ENCODE results near the gene RAPGEF5. TPM values are rescaled to one million over a fixed set of nuclear protein-coding genes. Genes with fewer than 3 reads are reported as not detected.

Gene RAPGEF5
- polyA plus RNA-seq, 1 donor (not counting 4 experiments of a cell fraction or from before 2014, with no cell fraction given), result 2.1 TPM

DNA sequence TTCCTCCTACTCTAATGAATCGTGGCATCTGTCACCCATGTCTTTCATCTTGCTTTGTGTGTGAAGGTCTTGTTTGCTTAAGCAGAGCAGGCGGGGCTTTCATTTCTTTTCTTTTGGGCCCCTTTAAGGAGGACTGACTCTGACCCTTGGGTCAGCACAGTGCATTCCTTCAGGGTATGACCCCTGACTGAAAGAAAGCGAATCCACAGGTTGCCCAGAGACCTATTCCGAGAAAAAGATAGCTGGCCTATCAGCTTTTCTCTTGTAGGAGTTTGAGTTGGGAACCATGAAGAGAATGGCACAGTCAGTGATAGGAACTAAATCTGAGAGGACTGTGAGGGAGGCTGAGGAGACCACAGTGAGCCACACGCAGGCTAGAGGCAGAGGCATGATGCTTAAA lies 218.1 kb downstream of the RAPGEF5 start:
- DNase-seq (ENCODE audit: low read depth, low spot score) (no peak), FAIRE-seq (no peak)
- Histone ChIP-seq H3K36me3 (ENCODE audit: control insufficient read depth in 2 of 2, extremely low read depth in 1 of 2, insufficient read depth in 2 of 2, low read length in 2 of 2) (no peaks in the 10 kb centered on the region), H3K4me1 (ENCODE audit: control insufficient read depth, extremely low read depth, insufficient read depth, low read length) (no peaks in the 10 kb centered on the region), H3K4me2 (ENCODE audit: control insufficient read depth, extremely low read depth, insufficient read depth, low read depth, low read length) (no peak overlapping the region), H3K9me1 (ENCODE audit: control insufficient read depth, extremely low read depth, insufficient read depth, low read length) (no peaks in the 10 kb centered on the region), H3K27me3 (ENCODE audit: control insufficient read depth, extremely low read depth, insufficient read depth, low read length) (no peaks in the 10 kb centered on the region), H3K79me2 (ENCODE audit: control insufficient read depth, insufficient read depth, low read length) (no peaks in the 10 kb centered on the region), H3K9me3 (ENCODE audit: control insufficient read depth, low read depth, low read length) (no peaks in the 10 kb centered on the region), H4K20me1 (ENCODE audit: control insufficient read depth, extremely low read depth, insufficient read depth, low read length) (no peaks in the 10 kb centered on the region), H2AFZ (ENCODE audit: control insufficient read depth, low read length) (no peak overlapping the region), H3K27ac (ENCODE audit: control insufficient read depth, insufficient read depth, low read length) (no peak overlapping the region), H3K4me3 (ENCODE audit: control insufficient read depth in 2 of 3, extremely low read depth in 1 of 3, insufficient read depth in 2 of 3, low read depth in 1 of 3, low read length in 3 of 3) (no peak overlapping the region), H3K9ac (ENCODE audit: control insufficient read depth, extremely low read depth, insufficient read depth, low read length) (no peak overlapping the region)
- no peak for TF ChIP-seq EZH2 (IDR thresholded peaks at IDR 0.05; ENCODE audit: low read length)
- dilution Hi-C loops (cut with MboI; ENCODE audit: extremely low pct_ligation_motif_present, low sequenced_read_pairs), result no loop called here

DNA sequence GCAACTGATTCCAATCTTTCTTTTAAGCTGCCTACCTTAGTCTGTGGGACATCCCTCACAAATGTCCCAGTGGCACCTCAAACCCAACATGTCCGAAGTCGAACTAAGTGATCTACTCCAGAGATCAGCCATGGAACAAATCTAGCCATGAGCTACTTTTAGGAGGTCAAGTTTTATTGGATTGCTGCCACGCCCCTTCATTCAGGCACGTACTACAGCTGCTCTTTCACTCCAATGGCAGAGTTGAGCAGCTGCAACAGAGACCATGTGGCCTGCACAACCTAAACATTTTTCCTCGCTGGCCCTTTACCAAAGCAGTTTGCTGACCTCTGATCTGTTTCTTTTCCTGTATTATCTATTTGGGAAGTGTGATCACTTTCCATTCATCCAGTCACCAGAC lies 218.8 kb downstream of the RAPGEF5 start:
- no peak for TF ChIP-seq EZH2 (IDR thresholded peaks at IDR 0.05; ENCODE audit: low read length)
- TF ChIP-seq, protein P1, sequence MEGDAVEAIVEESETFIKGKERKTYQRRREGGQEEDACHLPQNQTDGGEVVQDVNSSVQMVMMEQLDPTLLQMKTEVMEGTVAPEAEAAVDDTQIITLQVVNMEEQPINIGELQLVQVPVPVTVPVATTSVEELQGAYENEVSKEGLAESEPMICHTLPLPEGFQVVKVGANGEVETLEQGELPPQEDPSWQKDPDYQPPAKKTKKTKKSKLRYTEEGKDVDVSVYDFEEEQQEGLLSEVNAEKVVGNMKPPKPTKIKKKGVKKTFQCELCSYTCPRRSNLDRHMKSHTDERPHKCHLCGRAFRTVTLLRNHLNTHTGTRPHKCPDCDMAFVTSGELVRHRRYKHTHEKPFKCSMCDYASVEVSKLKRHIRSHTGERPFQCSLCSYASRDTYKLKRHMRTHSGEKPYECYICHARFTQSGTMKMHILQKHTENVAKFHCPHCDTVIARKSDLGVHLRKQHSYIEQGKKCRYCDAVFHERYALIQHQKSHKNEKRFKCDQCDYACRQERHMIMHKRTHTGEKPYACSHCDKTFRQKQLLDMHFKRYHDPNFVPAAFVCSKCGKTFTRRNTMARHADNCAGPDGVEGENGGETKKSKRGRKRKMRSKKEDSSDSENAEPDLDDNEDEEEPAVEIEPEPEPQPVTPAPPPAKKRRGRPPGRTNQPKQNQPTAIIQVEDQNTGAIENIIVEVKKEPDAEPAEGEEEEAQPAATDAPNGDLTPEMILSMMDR (optimal IDR thresholded peaks at IDR 0.05 in 1 of 3, IDR thresholded peaks at IDR 0.05 in 1 of 3, conservative IDR thresholded peaks at IDR 0.05 in 1 of 3; ENCODE audit: extremely low read depth in 1 of 3, insufficient read depth in 2 of 3, low read length in 3 of 3), result no peak
- Histone ChIP-seq H3K4me1 (ENCODE audit: control insufficient read depth, extremely low read depth, insufficient read depth, low read length) (no peaks in the 10 kb centered on the region), H3K9ac (ENCODE audit: control insufficient read depth, extremely low read depth, insufficient read depth, low read length) (no peak overlapping the region), H3K36me3 (ENCODE audit: control insufficient read depth in 2 of 2, extremely low read depth in 1 of 2, insufficient read depth in 2 of 2, low read length in 2 of 2) (no peaks in the 10 kb centered on the region), H2AFZ (ENCODE audit: control insufficient read depth, low read length) (no peak overlapping the region), H3K4me3 (ENCODE audit: control insufficient read depth in 2 of 3, extremely low read depth in 1 of 3, insufficient read depth in 2 of 3, low read depth in 1 of 3, low read length in 3 of 3) (no peak overlapping the region), H3K4me2 (ENCODE audit: control insufficient read depth, extremely low read depth, insufficient read depth, low read depth, low read length) (no peak overlapping the region), H3K9me1 (ENCODE audit: control insufficient read depth, extremely low read depth, insufficient read depth, low read length) (no peaks in the 10 kb centered on the region), H3K79me2 (ENCODE audit: control insufficient read depth, insufficient read depth, low read length) (no peaks in the 10 kb centered on the region), H3K27ac (ENCODE audit: control insufficient read depth, insufficient read depth, low read length) (no peak overlapping the region), H3K27me3 (ENCODE audit: control insufficient read depth, extremely low read depth, insufficient read depth, low read length) (no peaks in the 10 kb centered on the region), H3K9me3 (ENCODE audit: control insufficient read depth, low read depth, low read length) (no peaks in the 10 kb centered on the region), H4K20me1 (ENCODE audit: control insufficient read depth, extremely low read depth, insufficient read depth, low read length) (no peaks in the 10 kb centered on the region)
- DNase-seq (ENCODE audit: low read depth, low spot score) (no peak), FAIRE-seq (no peak)
- dilution Hi-C loops (cut with MboI; ENCODE audit: extremely low pct_ligation_motif_present, low sequenced_read_pairs), result no loop called here

DNA sequence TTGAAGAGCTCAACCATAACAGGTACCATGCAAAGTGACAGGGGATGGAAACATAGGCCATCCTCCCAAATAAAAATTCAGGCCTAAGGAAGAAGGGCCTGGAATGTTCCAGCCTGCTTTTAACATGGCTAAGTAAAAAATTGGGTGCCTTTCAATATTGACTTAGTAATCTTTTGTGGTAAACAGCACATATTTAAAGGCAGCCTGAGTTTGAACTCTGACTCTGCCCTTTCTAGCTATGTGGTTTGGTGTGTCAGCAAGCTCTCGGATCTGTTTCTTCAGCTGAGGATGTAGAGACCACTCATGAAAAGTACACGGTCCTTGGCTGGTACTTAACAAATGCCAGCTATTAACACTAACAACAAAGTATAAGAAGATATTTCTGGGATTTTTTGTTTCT lies 219.5 kb downstream of the RAPGEF5 start:
- no peaks in the 10 kb centered on the region for H3K4me1 ChIP-seq (ENCODE audit: control insufficient read depth, extremely low read depth, insufficient read depth, low read length)
- no peak overlapping the region for H3K4me3 ChIP-seq (ENCODE audit: control insufficient read depth in 2 of 3, extremely low read depth in 1 of 3, insufficient read depth in 2 of 3, low read depth in 1 of 3, low read length in 3 of 3)
- dilution Hi-C loops (cut with MboI; ENCODE audit: extremely low pct_ligation_motif_present, low sequenced_read_pairs), result no loop called here
- no peaks in the 10 kb centered on the region for H3K79me2 ChIP-seq (ENCODE audit: control insufficient read depth, insufficient read depth, low read length)
- H3K4me2 ChIP-seq (ENCODE audit: control insufficient read depth, extremely low read depth, insufficient read depth, low read depth, low read length), result no peak overlapping the region
- H3K36me3 ChIP-seq (ENCODE audit: control insufficient read depth in 2 of 2, extremely low read depth in 1 of 2, insufficient read depth in 2 of 2, low read length in 2 of 2), result peaks cover 0 to under 1% of the 10 kb centered on the region in 2 experiments
- no peak overlapping the region for H2AFZ ChIP-seq (ENCODE audit: control insufficient read depth, low read length)
- no peak overlapping the region for H3K27ac ChIP-seq (ENCODE audit: control insufficient read depth, insufficient read depth, low read length)
- H3K9me3 ChIP-seq (ENCODE audit: control insufficient read depth, low read depth, low read length), result no peaks in the 10 kb centered on the region
- FAIRE-seq (no peak), DNase-seq (ENCODE audit: low read depth, low spot score) (no peak)
- TF ChIP-seq, protein P1 (optimal IDR thresholded peaks at IDR 0.05 in 1 of 3, IDR thresholded peaks at IDR 0.05 in 1 of 3, conservative IDR thresholded peaks at IDR 0.05 in 1 of 3; ENCODE audit: extremely low read depth in 1 of 3, insufficient read depth in 2 of 3, low read length in 3 of 3), result no peak
- TF ChIP-seq EZH2 (IDR thresholded peaks at IDR 0.05; ENCODE audit: low read length), result no peak
- no peaks in the 10 kb centered on the region for H4K20me1 ChIP-seq (ENCODE audit: control insufficient read depth, extremely low read depth, insufficient read depth, low read length)
- H3K9me1 ChIP-seq (ENCODE audit: control insufficient read depth, extremely low read depth, insufficient read depth, low read length), result no peaks in the 10 kb centered on the region
- H3K9ac ChIP-seq (ENCODE audit: control insufficient read depth, extremely low read depth, insufficient read depth, low read length), result no peak overlapping the region
- no peaks in the 10 kb centered on the region for H3K27me3 ChIP-seq (ENCODE audit: control insufficient read depth, extremely low read depth, insufficient read depth, low read length)

Measured in keratinocyte (primary cell).